ENCODE measurements around the gene FSD1L.
"Not testable (repeated sequence)": the region's sequence is repeated elsewhere in the genome, so short reads cannot be mapped to it uniquely, and the experiment has no call there.

Gene FSD1L

DNA sequence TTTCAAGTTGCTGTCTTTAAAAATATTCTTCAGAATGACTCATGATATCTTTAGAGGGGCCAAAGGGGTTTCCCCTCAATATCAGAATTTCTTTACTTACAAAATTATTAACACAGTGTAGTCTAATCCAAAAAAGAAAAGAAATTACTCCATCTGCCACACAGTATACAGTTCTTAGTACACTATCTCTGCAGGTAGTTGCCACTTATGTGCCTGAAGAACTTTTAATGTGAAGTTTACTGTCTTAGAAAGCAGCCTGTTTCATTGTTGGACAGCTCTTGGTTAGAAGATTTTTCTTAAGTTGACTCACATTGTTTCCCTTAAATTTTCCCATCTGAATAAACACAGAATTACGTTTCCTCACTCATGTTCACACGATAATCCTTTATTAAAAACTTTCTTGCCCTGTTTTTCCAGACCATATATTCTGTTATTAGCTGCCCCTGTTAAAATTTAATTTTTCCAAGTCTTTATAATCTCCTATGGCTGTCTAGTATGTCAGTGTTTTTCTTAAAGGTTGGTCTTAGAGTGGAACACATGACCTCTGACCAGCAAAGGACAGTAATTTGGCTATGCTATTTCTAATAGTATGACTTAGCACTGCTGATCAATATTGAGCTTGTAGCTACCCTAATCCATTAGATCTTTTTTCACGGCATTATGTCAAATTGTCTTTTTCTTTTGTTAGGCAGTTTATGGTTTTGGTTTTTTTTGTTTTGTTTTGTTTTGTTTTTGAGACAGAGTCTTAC, 88.3 kb downstream of the FSD1L start:
- H3K36me3 ChIP-seq (ENCODE audit: control insufficient read depth in 5 of 5, insufficient read depth in 5 of 5, low read length in 5 of 5), result peaks cover 4 to 14% (median 11%) of the 10 kb centered on the region in 5 donors
- no peak overlapping the region for H3K4me3 ChIP-seq (ENCODE audit: low read depth in 1 of 5, low read length in 5 of 5)
- no peaks in the 10 kb centered on the region for H3K27me3 ChIP-seq (ENCODE audit: control insufficient read depth in 5 of 5, insufficient read depth in 4 of 5, low read length in 5 of 5)
- H3K9me3 ChIP-seq (ENCODE audit: control insufficient read depth in 5 of 5, low read length in 5 of 5), result no peaks in the 10 kb centered on the region
- H3K9ac ChIP-seq (ENCODE audit: low read length in 5 of 5), result no peak overlapping the region
- no peak overlapping the region for H3K27ac ChIP-seq (ENCODE audit: low read depth, low read length)
- peaks cover 0 to 15% (median 7%) of the 10 kb centered on the region in 5 donors for H3K4me1 ChIP-seq (ENCODE audit: control insufficient read depth in 5 of 5, insufficient read depth in 5 of 5, low read length in 5 of 5)

DNA sequence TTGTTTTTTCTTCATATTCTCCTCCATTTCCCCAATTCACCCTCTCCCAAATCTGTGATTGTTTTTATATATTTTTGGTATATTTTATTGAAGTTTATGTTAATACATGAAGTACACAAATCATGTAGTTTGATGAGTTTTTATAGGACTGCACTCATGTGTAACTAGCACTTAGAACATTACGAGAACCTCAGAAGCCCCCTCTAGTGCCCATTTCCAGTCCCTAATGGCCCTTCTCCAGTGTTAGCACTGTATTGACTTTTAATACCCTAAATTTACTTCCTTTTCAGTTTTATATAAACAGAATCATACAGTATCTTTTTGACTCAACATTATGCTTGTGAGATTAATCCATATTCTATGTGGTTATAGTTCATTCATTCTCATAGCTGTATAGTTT, 91.6 kb downstream of the FSD1L start:
- no peak overlapping the region for H3K9ac ChIP-seq (ENCODE audit: low read length in 5 of 5)
- no peak overlapping the region for H3K4me3 ChIP-seq (ENCODE audit: low read depth in 1 of 5, low read length in 5 of 5)
- H3K4me1 ChIP-seq (ENCODE audit: control insufficient read depth in 5 of 5, insufficient read depth in 5 of 5, low read length in 5 of 5), result no peaks in the 10 kb centered on the region
- no peaks in the 10 kb centered on the region for H3K9me3 ChIP-seq (ENCODE audit: control insufficient read depth in 5 of 5, low read length in 5 of 5)
- no peak overlapping the region for H3K27ac ChIP-seq (ENCODE audit: low read depth, low read length)
- H3K27me3 ChIP-seq (ENCODE audit: control insufficient read depth in 5 of 5, insufficient read depth in 4 of 5, low read length in 5 of 5), result no peaks in the 10 kb centered on the region
- H3K36me3 ChIP-seq (ENCODE audit: control insufficient read depth in 5 of 5, insufficient read depth in 5 of 5, low read length in 5 of 5), result peaks cover 4 to 13% (median 11%) of the 10 kb centered on the region in 5 donors

DNA sequence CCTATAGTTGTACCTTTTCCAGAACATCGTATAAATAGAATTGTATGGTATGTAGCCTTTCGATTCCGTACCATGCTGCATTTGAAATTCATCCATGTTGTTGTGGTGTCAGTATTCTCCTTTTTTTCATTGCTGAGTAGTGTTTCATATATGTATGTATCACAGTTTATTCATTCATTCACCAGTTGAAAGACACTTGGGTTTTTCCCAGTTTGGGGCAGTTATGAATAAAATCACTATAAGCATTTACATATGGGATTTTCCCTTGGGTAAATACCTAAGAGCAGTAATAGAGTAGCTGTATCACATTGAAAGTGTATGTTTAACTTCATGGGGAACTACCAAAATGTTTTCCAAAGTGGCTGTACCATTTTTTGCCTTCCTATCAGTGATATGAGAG, 94.0 kb downstream of the FSD1L start:
- no peak overlapping the region for H3K4me3 ChIP-seq (ENCODE audit: low read depth in 1 of 5, low read length in 5 of 5)
- no peaks in the 10 kb centered on the region for H3K4me1 ChIP-seq (ENCODE audit: control insufficient read depth in 5 of 5, insufficient read depth in 5 of 5, low read length in 5 of 5)
- no peaks in the 10 kb centered on the region for H3K27me3 ChIP-seq (ENCODE audit: control insufficient read depth in 5 of 5, insufficient read depth in 4 of 5, low read length in 5 of 5)
- no peak overlapping the region for H3K9ac ChIP-seq (ENCODE audit: low read length in 5 of 5)
- no peak overlapping the region for H3K27ac ChIP-seq (ENCODE audit: low read depth, low read length)
- peaks cover 0 to 15% (median 2%) of the 10 kb centered on the region in 5 donors for H3K36me3 ChIP-seq (ENCODE audit: control insufficient read depth in 5 of 5, insufficient read depth in 5 of 5, low read length in 5 of 5)
- no peaks in the 10 kb centered on the region for H3K9me3 ChIP-seq (ENCODE audit: control insufficient read depth in 5 of 5, low read length in 5 of 5)

DNA sequence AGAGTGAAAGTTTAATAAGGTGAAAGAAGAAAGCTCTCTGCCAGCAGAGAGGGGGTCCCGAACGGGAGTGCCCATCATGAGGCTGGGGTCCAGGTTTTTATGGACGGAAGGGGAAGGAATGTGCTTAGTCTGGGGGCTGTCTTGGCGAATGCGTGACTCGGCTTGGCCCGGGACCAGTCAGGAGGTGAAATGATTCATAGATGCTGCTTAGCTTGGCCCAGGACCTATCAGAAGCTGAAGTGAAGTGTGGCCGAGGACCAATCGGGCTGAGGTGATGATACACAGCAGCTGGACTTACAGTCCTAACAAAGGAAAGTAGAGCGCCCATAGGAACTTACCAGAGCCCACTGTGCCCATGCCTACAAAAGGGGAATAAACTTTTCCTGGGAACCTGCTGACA, 106.2 kb downstream of the FSD1L start:
- Histone ChIP-seq H3K27ac (ENCODE audit: low read depth, low read length) (no peak overlapping the region), H3K9ac (ENCODE audit: low read length in 5 of 5) (no peak overlapping the region), H3K36me3 (ENCODE audit: control insufficient read depth in 5 of 5, insufficient read depth in 5 of 5, low read length in 5 of 5) (no peaks in the 10 kb centered on the region), H3K4me1 (ENCODE audit: control insufficient read depth in 5 of 5, insufficient read depth in 5 of 5, low read length in 5 of 5) (peaks cover 6 to 16% (median 14%) of the 10 kb centered on the region in 5 donors), H3K4me3 (ENCODE audit: low read depth in 1 of 5, low read length in 5 of 5) (no peak overlapping the region), H3K27me3 (ENCODE audit: control insufficient read depth in 5 of 5, insufficient read depth in 4 of 5, low read length in 5 of 5) (peaks cover 0 to 3% (median 0%) of the 10 kb centered on the region in 5 donors), H3K9me3 (ENCODE audit: control insufficient read depth in 5 of 5, low read length in 5 of 5) (no peaks in the 10 kb centered on the region)

DNA sequence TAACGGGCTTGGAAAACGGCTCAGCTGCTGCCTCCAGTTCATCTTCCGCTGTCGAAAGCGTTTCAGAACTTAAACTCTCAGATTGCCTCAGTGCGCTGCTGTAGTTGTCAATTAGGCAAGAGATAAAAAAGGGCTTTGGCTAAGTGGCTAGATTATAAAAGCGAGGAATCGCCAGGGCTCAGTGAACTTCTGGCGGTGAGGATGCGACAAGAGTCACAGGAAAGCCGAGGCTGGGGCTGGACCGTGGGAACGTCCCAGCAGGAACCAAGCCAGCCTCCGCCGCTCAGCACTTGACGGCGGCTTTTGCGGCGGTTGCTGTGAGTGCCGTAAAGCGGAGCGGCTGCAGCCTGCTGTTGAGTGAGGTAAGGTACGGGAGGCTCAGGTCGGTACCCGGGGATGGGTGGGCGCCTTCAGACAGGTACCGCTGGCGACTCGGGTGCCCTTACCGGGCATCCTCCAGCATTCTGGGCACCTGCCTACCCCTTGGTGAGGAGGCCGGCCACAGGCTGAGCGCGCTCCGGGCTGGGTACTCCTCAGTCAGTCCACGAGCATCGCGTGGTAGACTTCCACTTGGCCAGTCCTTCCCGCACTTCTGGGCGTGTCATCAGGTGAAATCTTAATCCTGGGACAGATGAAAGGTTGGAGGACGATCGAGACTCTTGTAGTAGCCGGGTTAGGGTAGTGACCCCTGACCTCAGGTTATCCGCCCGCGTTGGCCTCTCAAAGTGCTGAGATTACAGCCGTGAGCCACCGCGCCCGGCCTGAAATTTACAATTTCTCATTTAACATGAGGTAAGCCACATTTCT, 110.2 kb downstream of the FSD1L start, which contains the start of gene FKTN:
FKTN (plus strand) TSS at position 328 of the 807 bp plus-strand sequence. CDS start 16,902 bp downstream, outside the sequence.
- Histone ChIP-seq H3K9me3 (ENCODE audit: control insufficient read depth in 5 of 5, low read length in 5 of 5) (peaks cover 0 to 3% (median 0%) of the 10 kb centered on the region in 5 donors), H3K27me3 (ENCODE audit: control insufficient read depth in 5 of 5, insufficient read depth in 4 of 5, low read length in 5 of 5) (peaks cover 0 to 3% (median 0%) of the 10 kb centered on the region in 5 donors), H3K4me1 (ENCODE audit: control insufficient read depth in 5 of 5, insufficient read depth in 5 of 5, low read length in 5 of 5) (peaks cover 6 to 16% (median 14%) of the 10 kb centered on the region in 5 donors), H3K4me3 (ENCODE audit: low read depth in 1 of 5, low read length in 5 of 5) (peak within 1 kb of the TSS; percentile 96 to 100 (median 99)), H3K36me3 (ENCODE audit: control insufficient read depth in 5 of 5, insufficient read depth in 5 of 5, low read length in 5 of 5) (peaks cover 0 to 3% (median 0%) of the 10 kb centered on the region in 5 donors), H3K27ac (ENCODE audit: low read depth, low read length) (peak within 1 kb of the TSS; percentile 26), H3K9ac (ENCODE audit: low read length in 5 of 5) (peak within 1 kb of the TSS; percentile 77 to 95 (median 90))

DNA sequence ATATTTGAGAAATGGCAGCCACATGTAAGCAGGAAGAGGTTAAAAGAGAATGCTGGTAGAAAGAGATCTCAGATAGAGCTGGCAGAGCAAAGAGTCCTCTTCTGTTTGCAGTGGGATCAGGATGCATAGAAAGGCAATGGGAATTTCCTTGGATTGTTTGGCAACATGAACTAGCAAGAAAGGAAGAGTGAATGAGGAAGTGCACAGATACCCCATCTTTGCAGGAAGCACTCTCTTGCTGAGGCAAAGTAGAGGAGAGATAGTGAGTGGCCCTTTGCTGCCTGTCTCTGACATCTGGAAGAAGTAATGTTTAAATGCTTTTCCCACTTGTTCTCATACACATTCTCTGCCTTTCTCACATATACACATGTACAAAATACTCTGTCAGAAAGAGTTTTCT, 124.6 kb downstream of the FSD1L start:
- Histone ChIP-seq H3K9me3 (ENCODE audit: control insufficient read depth in 5 of 5, low read length in 5 of 5) (peaks cover 2 to 9% (median 6%) of the 10 kb centered on the region in 5 donors), H3K36me3 (ENCODE audit: control insufficient read depth in 5 of 5, insufficient read depth in 5 of 5, low read length in 5 of 5) (peaks cover 5 to 28% (median 7%) of the 10 kb centered on the region in 5 donors), H3K9ac (ENCODE audit: low read length in 5 of 5) (no peak overlapping the region), H3K27ac (ENCODE audit: low read depth, low read length) (no peak overlapping the region), H3K4me3 (ENCODE audit: low read depth in 1 of 5, low read length in 5 of 5) (no peak overlapping the region), H3K27me3 (ENCODE audit: control insufficient read depth in 5 of 5, insufficient read depth in 4 of 5, low read length in 5 of 5) (no peaks in the 10 kb centered on the region), H3K4me1 (ENCODE audit: control insufficient read depth in 5 of 5, insufficient read depth in 5 of 5, low read length in 5 of 5) (no peaks in the 10 kb centered on the region)

DNA sequence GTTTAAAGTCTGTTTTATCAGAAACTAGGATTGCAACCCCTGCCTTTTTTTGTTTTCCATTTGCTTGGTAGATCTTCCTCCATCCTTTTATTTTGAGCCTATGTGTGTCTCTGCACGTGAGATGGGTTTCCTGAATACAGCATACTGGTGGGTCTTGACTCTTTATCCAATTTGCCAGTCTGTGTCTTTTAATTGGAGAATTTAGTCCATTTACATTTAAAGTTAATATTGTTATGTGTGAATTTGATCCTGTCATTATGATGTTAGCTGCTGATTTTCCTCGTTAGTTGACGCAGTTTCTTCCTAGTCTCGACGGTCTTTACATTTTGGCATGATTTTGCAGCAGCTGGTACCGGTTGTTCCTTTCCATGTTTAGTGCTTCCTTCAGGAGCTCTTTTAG, 132.1 kb downstream of the FSD1L start:
- not testable (repeated sequence) for H3K4me1 ChIP-seq (ENCODE audit: control insufficient read depth in 5 of 5, insufficient read depth in 5 of 5, low read length in 5 of 5); H3K9ac ChIP-seq (ENCODE audit: low read length in 5 of 5); H3K27ac ChIP-seq (ENCODE audit: low read depth, low read length); H3K4me3 ChIP-seq (ENCODE audit: low read depth in 1 of 5, low read length in 5 of 5); H3K27me3 ChIP-seq (ENCODE audit: control insufficient read depth in 5 of 5, insufficient read depth in 4 of 5, low read length in 5 of 5); H3K9me3 ChIP-seq (ENCODE audit: control insufficient read depth in 5 of 5, low read length in 5 of 5); H3K36me3 ChIP-seq (ENCODE audit: control insufficient read depth in 5 of 5, insufficient read depth in 5 of 5, low read length in 5 of 5)

DNA sequence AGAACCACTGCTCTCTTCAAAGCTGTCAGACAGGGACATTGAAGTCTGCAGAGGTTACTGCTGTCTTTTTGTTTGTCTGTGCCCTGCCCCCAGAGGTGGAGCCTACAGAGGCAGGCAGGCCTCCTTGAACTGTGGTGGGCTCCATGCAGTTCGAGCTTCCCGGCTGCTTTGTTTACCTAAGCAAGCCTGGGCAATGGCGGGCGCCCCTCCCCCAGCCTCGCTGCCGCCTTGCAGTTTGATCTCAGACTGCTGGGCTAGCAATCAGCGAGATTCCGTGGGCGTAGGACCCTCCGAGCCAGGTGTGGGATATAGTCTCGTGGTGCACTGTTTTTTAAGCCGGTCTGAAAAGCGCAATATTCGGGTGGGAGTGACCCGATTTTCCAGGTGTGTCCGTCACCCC, 133.7 kb downstream of the FSD1L start:
- not testable (repeated sequence) for H3K36me3 ChIP-seq (ENCODE audit: control insufficient read depth in 5 of 5, insufficient read depth in 5 of 5, low read length in 5 of 5); H3K4me1 ChIP-seq (ENCODE audit: control insufficient read depth in 5 of 5, insufficient read depth in 5 of 5, low read length in 5 of 5); H3K4me3 ChIP-seq (ENCODE audit: low read depth in 1 of 5, low read length in 5 of 5); H3K9ac ChIP-seq (ENCODE audit: low read length in 5 of 5); H3K27me3 ChIP-seq (ENCODE audit: control insufficient read depth in 5 of 5, insufficient read depth in 4 of 5, low read length in 5 of 5); H3K9me3 ChIP-seq (ENCODE audit: control insufficient read depth in 5 of 5, low read length in 5 of 5); H3K27ac ChIP-seq (ENCODE audit: low read depth, low read length)

DNA sequence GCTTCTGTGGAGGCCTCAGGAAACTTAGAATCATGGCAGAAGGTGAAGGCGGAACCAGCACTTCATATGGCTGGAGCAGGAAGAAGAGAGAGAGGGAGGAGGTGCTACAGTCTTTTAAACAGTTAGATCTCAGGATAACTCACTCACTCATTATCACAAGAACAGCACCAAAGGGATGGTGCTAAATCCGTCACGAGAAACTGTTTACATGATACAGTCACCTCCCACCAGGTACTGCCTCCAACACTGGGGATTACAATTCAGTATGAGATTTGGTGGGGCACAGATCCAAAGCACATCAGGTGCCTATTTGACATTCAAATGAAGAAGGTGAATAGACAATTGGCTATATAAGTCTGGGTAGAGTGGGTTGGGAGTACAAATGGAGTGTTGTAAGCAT, 145.3 kb downstream of the FSD1L start:
- Histone ChIP-seq H3K27ac (ENCODE audit: low read depth, low read length) (no peak overlapping the region), H3K9ac (ENCODE audit: low read length in 5 of 5) (no peak overlapping the region), H3K27me3 (ENCODE audit: control insufficient read depth in 5 of 5, insufficient read depth in 4 of 5, low read length in 5 of 5) (no peaks in the 10 kb centered on the region), H3K4me3 (ENCODE audit: low read depth in 1 of 5, low read length in 5 of 5) (no peak overlapping the region), H3K4me1 (ENCODE audit: control insufficient read depth in 5 of 5, insufficient read depth in 5 of 5, low read length in 5 of 5) (no peaks in the 10 kb centered on the region), H3K9me3 (ENCODE audit: control insufficient read depth in 5 of 5, low read length in 5 of 5) (peaks cover 0 to 7% (median 0%) of the 10 kb centered on the region in 5 donors), H3K36me3 (ENCODE audit: control insufficient read depth in 5 of 5, insufficient read depth in 5 of 5, low read length in 5 of 5) (peaks cover 0 to 26% (median 17%) of the 10 kb centered on the region in 5 donors)

Data from subcutaneous abdominal adipose tissue (tissue), 5 donors.